ENCODE data around the gene CEP85L. TPM values are rescaled to one million over a fixed set of nuclear protein-coding genes. Genes with fewer than 3 reads are reported as not detected.

CEP85L gene
- total and polyA plus RNA-seq, 2 of the 13 experiments (the other 11 are each of a cell fraction or from before 2014, with no cell fraction given): 0.44 to 1.7 TPM

- TF ChIP-seq ZNF574 (CRISPR knock-in tag; IDR thresholded peaks at IDR 0.05) (peak; percentile 62; the same call in 1 of the 2 replicates), FLYWCH1 (CRISPR knock-in tag; IDR thresholded peaks at IDR 0.05) (no peak), GMEB2 (CRISPR knock-in tag; IDR thresholded peaks at IDR 0.05; ENCODE audit: low read depth) (no peak), ZNF138 (CRISPR knock-in tag; IDR thresholded peaks at IDR 0.05; ENCODE audit: low read depth) (no peak), ZFP82 (CRISPR knock-in tag; IDR thresholded peaks at IDR 0.05; ENCODE audit: borderline replicate concordance) (no peak), CEBPG (CRISPR knock-in tag; IDR thresholded peaks at IDR 0.05) (no peak), FOSL1 (CRISPR knock-in tag; IDR thresholded peaks at IDR 0.05; ENCODE audit: borderline replicate concordance) (no peak), MXD1 (CRISPR knock-in tag; IDR thresholded peaks at IDR 0.05) (no peak), CCAR2 (optimal IDR thresholded peaks at IDR 0.05; ENCODE audit: low read depth, low read length) (no peak), TEAD3 (CRISPR knock-in tag; optimal IDR thresholded peaks at IDR 0.05; ENCODE audit: borderline replicate concordance) (no peak), HCFC1 (IDR thresholded peaks at IDR 0.05; ENCODE audit: low read depth, low read length) (no peak), ZBTB43 (CRISPR knock-in tag; conservative IDR thresholded peaks at IDR 0.05) (no peak), RFXANK (CRISPR knock-in tag; IDR thresholded peaks at IDR 0.05) (no peak), KMT2A (CRISPR knock-in tag; IDR thresholded peaks at IDR 0.05) (no peak; the same call in 1 of the 2 replicates), ATRX (CRISPR knock-in tag; IDR thresholded peaks at IDR 0.05; ENCODE audit: borderline replicate concordance) (no peak), ZNF816 (CRISPR knock-in tag; IDR thresholded peaks at IDR 0.05; ENCODE audit: borderline replicate concordance) (no peak), SMARCE1 (IDR thresholded peaks at IDR 0.05; ENCODE audit: borderline replicate concordance) (no peak), FOXA3 (CRISPR knock-in tag; IDR thresholded peaks at IDR 0.05) (no peak), TBP (CRISPR knock-in tag; IDR thresholded peaks at IDR 0.05) (no peak), ZNF33B (CRISPR knock-in tag; IDR thresholded peaks at IDR 0.05) (no peak), CBX5 (CRISPR knock-in tag; IDR thresholded peaks at IDR 0.05; ENCODE audit: borderline replicate concordance) (no peak), ZBED4 (CRISPR knock-in tag; IDR thresholded peaks at IDR 0.05; ENCODE audit: borderline replicate concordance) (no peak; the same call in 1 of the 2 replicates)
These were observed 659 bp downstream of the CEP85L start (continued) for GRCh38 chr6:118650582-118651281.

Measured in HepG2 (cell line).